ENCODE measurements around the gene PTPN18. TPM values are rescaled to one million over a fixed set of nuclear protein-coding genes. Genes with fewer than 3 reads are reported as not detected.
A peak's percentile ranks its signal among the peaks of the same experiment; 100 is the strongest.
"Not testable (repeated sequence)": the region's sequence is repeated elsewhere in the genome, so short reads cannot be mapped to it uniquely, and the experiment has no call there.

Gene PTPN18
- total and polyA plus RNA-seq, 3 donors from 2014 or later, result 23.3 to 33.0 (median 23.4) TPM

DNA sequence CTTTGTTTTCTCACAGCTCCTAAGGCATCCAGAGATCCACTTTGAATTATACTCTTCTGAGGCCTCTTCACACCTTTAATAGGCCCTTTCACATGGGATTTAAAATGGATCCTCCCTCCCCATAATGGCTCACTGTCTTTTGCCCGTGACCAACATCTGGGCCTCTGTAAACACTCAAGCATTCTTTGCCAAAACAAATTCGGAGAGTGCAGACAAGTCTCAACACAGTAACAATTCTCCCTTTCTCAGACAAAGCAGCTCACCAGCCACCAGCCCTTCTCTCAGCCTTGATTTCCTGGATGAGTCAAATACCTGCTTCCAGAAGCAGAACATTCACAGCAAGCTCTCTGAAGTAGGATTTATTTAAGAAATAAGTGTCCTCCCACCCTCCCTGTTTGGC, 27.1 kb upstream of the PTPN18 start:
- WGBS, 2 donors, result 27 to 43% methylated on average over 2 of the region's 2 CpGs
- no peak overlapping the region for H3K27ac ChIP-seq
- no peak for TF ChIP-seq POLR2A (IDR thresholded peaks at IDR 0.05)
- TF ChIP-seq, protein P1, sequence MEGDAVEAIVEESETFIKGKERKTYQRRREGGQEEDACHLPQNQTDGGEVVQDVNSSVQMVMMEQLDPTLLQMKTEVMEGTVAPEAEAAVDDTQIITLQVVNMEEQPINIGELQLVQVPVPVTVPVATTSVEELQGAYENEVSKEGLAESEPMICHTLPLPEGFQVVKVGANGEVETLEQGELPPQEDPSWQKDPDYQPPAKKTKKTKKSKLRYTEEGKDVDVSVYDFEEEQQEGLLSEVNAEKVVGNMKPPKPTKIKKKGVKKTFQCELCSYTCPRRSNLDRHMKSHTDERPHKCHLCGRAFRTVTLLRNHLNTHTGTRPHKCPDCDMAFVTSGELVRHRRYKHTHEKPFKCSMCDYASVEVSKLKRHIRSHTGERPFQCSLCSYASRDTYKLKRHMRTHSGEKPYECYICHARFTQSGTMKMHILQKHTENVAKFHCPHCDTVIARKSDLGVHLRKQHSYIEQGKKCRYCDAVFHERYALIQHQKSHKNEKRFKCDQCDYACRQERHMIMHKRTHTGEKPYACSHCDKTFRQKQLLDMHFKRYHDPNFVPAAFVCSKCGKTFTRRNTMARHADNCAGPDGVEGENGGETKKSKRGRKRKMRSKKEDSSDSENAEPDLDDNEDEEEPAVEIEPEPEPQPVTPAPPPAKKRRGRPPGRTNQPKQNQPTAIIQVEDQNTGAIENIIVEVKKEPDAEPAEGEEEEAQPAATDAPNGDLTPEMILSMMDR (IDR thresholded peaks at IDR 0.05), result no peak
- peaks cover 7% of the 10 kb centered on the region for H3K4me1 ChIP-seq
- intact Hi-C loops (cut with DNase I; ENCODE audit: low total_unique reads), result no loop called here
- no peaks in the 10 kb centered on the region for H3K36me3 ChIP-seq (ENCODE audit: low read depth, missing control alignments)
- no peak overlapping the region for H3K4me3 ChIP-seq
- no peaks in the 10 kb centered on the region for H3K9me3 ChIP-seq
- no peak for DNase-seq
- no peaks in the 10 kb centered on the region for H3K27me3 ChIP-seq

DNA sequence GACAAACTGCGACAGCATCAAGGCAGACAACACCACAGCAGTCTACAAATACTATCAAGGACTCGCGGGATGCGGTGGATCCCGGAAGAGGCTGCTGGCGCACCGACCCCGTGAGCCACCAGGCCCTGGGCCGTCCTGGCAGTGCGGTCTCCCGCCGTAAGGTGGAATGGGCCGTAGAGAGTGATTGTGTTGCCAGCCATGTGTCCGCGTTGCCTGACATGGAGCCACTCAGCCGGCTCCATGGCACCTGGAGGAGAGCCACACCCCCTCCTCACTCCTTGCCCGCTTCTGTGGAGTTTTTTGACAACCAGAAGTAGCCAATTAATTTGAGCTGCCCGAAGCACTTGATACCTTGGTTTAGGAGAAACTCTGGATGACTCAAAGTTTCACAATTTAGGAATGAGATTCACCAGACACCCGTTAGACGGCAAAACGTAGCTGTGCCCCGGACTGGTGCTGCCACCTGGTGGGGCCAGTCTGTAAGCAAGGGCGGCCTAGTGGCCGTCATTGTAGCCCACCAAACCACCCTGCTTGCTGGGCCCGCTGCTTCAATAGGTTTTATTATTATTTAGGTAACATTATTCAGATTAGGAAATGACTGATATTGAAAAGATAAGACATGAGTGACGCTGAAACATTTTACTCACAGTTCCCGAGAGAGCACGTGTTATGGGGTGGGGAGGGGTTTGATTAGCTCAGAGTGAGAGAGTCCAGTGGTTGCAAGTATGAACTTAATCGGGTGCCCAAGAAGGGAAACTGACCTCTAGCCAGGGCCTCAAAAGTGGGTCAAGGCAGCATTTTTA, 23.4 kb upstream of the PTPN18 start:
- 11 to 12% methylated on average over 14 to 29 of the region's 29 CpGs for WGBS, 2 donors
- TF ChIP-seq POLR2A (IDR thresholded peaks at IDR 0.05), result no peak
- TF ChIP-seq, protein P1 (IDR thresholded peaks at IDR 0.05), result peak; percentile 84 to 90 (median 89)
- Histone ChIP-seq H3K9me3 (no peaks in the 10 kb centered on the region), H3K4me3 (peak overlapping the region in 1 of 2 donors; percentile 30), H3K4me1 (peaks cover 4% of the 10 kb centered on the region), H3K27me3 (no peaks in the 10 kb centered on the region), H3K27ac (no peak overlapping the region), H3K36me3 (ENCODE audit: low read depth, missing control alignments) (no peaks in the 10 kb centered on the region)
- intact Hi-C loops (cut with DNase I; ENCODE audit: low total_unique reads), result no loop called here
- DNase-seq, result peak; percentile 79

DNA sequence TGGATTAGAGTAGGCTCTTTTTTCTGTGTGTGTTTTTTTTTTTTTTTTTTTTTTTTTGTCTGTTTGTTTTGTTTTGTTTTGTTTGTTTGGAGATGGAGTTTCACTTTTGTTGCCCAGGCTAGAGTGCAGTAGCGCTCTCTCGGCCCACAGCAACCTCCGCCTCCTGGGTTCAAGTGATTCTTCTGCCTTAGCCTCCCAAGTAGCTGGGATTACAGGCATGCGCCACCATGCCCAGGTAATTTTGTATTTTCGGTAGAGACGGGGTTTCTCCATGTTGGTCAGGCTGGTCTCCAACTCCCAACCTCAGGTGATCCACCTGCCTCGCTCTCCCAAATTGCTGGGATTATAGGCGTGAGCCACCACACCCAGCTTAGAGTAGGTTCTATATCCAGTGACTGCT, 22.6 kb upstream of the PTPN18 start:
- WGBS, 2 donors, result 81 to 86% methylated on average over 8 of the region's 8 CpGs
- H3K27ac ChIP-seq; H3K4me3 ChIP-seq; H3K9me3 ChIP-seq; intact Hi-C loops (cut with DNase I; ENCODE audit: low total_unique reads); H3K4me1 ChIP-seq; H3K27me3 ChIP-seq; DNase-seq; H3K36me3 ChIP-seq (ENCODE audit: low read depth, missing control alignments): not testable (repeated sequence)

DNA sequence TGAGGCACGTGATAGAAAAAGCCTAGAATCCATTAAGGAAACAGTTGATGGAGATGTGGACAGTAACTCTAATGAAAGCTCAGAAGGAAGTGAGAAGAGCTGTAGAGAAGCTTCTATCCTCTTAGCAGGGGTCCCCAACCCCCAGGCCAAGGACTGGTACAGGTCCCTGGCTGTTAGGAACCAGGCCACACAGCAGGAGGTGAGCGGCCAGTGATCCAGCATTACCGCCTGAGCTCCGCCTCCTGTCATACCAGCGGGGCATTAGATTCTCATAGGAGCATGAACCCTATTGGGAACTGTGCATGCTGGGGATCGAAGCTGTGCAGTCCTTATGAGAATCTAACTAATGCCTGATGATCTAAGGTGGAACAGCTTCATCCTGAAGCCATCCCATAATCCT, 21.8 kb upstream of the PTPN18 start:
- 70 to 78% methylated on average over 5 to 6 of the region's 6 CpGs for WGBS, 2 donors
- no peak for TF ChIP-seq POLR2A (IDR thresholded peaks at IDR 0.05)
- TF ChIP-seq, protein P1 (IDR thresholded peaks at IDR 0.05), result no peak
- H3K4me1 ChIP-seq, result peaks cover under 1% of the 10 kb centered on the region

DNA sequence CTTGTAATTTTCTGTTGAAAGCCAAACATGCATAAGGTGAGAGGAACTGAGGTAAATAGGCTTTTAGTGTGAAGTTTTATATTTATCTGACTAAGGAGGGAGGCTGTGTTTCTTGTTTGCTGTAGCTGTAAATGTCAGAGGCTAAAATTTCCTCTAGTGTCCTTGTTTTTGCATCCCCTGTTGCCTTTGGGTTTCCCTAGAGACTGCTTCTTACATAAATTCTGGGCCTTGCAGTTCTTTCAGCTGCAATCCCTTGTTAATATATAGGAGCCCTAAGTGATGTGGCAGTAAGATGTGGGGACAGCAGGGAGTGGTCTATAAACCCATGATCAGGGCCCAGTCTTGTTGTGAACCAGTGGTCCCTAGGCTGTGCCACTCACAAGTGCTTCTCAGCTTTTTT, 20.6 kb upstream of the PTPN18 start:
- no peak overlapping the region for H3K27ac ChIP-seq
- H3K27me3 ChIP-seq, result no peaks in the 10 kb centered on the region
- no peaks in the 10 kb centered on the region for H3K36me3 ChIP-seq (ENCODE audit: low read depth, missing control alignments)
- H3K4me3 ChIP-seq, result no peak overlapping the region
- H3K9me3 ChIP-seq, result no peaks in the 10 kb centered on the region
- no peaks in the 10 kb centered on the region for H3K4me1 ChIP-seq
- no peak for DNase-seq
- TF ChIP-seq POLR2A (IDR thresholded peaks at IDR 0.05), result no peak
- intact Hi-C loops (cut with DNase I; ENCODE audit: low total_unique reads), result loop anchor here (5.0 kb wide), 1 partner anchor 153 kb away; the partner anchor contains the start of genes MZT2B and SMPD4

More for the DNA sequence above, 21.8 kb upstream of the PTPN18 start:
- Histone ChIP-seq H3K27ac (no peak overlapping the region), H3K9me3 (no peaks in the 10 kb centered on the region), H3K4me3 (no peak overlapping the region), H3K36me3 (ENCODE audit: low read depth, missing control alignments) (no peaks in the 10 kb centered on the region), H3K27me3 (no peaks in the 10 kb centered on the region)
- intact Hi-C loops (cut with DNase I; ENCODE audit: low total_unique reads), result no loop called here
- DNase-seq, result no peak
